Endothelial cell (in vitro differentiated cells): ENCODE results near the gene LSAMP. TPM values are rescaled to one million over a fixed set of nuclear protein-coding genes. Genes with fewer than 3 reads are reported as not detected.

Experiments
- DNase-seq: peaks from one replicate; pipeline ENCODE4 v3.0.0; 2021; ENCODE audit warnings: low spot score
- H3K27ac Mint-ChIP-seq: one replicate; pipeline ENCODE4 v1.8.0; 2021; ENCODE audit warnings: mixed read lengths, inconsistent platforms; ENCODE audit not compliant: unreplicated experiment
- H3K27me3 Mint-ChIP-seq: one replicate; pipeline ENCODE4 v1.8.0; 2021; ENCODE audit warnings: mild to moderate bottlenecking, moderate library complexity, mixed read lengths, inconsistent platforms; ENCODE audit not compliant: unreplicated experiment
- H3K36me3 Mint-ChIP-seq: one replicate; pipeline ENCODE4 v1.8.0; 2021; ENCODE audit warnings: mild to moderate bottlenecking, low read depth, mixed read lengths, inconsistent platforms; ENCODE audit not compliant: unreplicated experiment
- H3K4me1 Mint-ChIP-seq: one replicate; pipeline ENCODE4 v1.8.0; 2021; ENCODE audit warnings: mild to moderate bottlenecking, mixed read lengths, inconsistent platforms; ENCODE audit not compliant: unreplicated experiment
- H3K4me3 Mint-ChIP-seq: one replicate; pipeline ENCODE4 v1.8.0; 2021; ENCODE audit warnings: mild to moderate bottlenecking, mixed read lengths, inconsistent platforms; ENCODE audit not compliant: unreplicated experiment
- H3K9me3 Mint-ChIP-seq: one replicate; pipeline ENCODE4 v1.8.0; 2021; ENCODE audit warnings: mixed read lengths, inconsistent platforms; ENCODE audit not compliant: unreplicated experiment
- CTCF ChIP-seq: fragments of 200-600 bp; sonication (generic); IDR thresholded peaks from one replicate; pipeline ENCODE4 v1.5.0; 2021; ENCODE audit warnings: antibody characterized with exemption; ENCODE audit not compliant: unreplicated experiment
- total RNA-seq: library from RNA; stranded (reverse); fragmentation: NEBNext Ultra II Directional; extraction: Animal tissue kit (Norgen Biotek cat#: 25700); gene quantifications from one replicate; pipeline ENCODE4 v1.2.1, GENCODE V29; 2021; ENCODE audit not compliant: unreplicated experiment

Gene LSAMP
- total RNA-seq, 1 donor from 2014 or later = 6.1 TPM

- Mint-ChIP-seq H3K4me1 (no peaks in the 10 kb centered on the region), H3K4me3 (no peak overlapping the region), H3K27me3 (no peaks in the 10 kb centered on the region), H3K9me3 (no peaks in the 10 kb centered on the region), H3K36me3 (no peaks in the 10 kb centered on the region), H3K27ac (no peak overlapping the region)
- TF ChIP-seq CTCF = no peak
- DNase-seq = no peak
Observed at GRCh38 chr3:116200956-116201690, 244.2 kb downstream of the LSAMP start.

GRCh38 chr3:116199063-116199462 lies 246.2 kb downstream of the LSAMP start:
- H3K9me3 Mint-ChIP-seq = no peaks in the 10 kb centered on the region
- no peak for TF ChIP-seq CTCF
- H3K4me3 Mint-ChIP-seq = no peak overlapping the region
- H3K4me1 Mint-ChIP-seq = no peaks in the 10 kb centered on the region
- DNase-seq = no peak
- H3K27me3 Mint-ChIP-seq = no peaks in the 10 kb centered on the region
- H3K36me3 Mint-ChIP-seq = no peaks in the 10 kb centered on the region
- H3K27ac Mint-ChIP-seq = no peak overlapping the region

- H3K9me3 Mint-ChIP-seq = no peaks in the 10 kb centered on the region
- H3K27ac Mint-ChIP-seq = no peak overlapping the region
- no peaks in the 10 kb centered on the region for H3K36me3 Mint-ChIP-seq
- no peaks in the 10 kb centered on the region for H3K4me1 Mint-ChIP-seq
- TF ChIP-seq CTCF = no peak
- no peak overlapping the region for H3K4me3 Mint-ChIP-seq
- H3K27me3 Mint-ChIP-seq = no peaks in the 10 kb centered on the region
- no peak for DNase-seq
Observed at GRCh38 chr3:116198087-116198486, 247.2 kb downstream of the LSAMP start.

DNA sequence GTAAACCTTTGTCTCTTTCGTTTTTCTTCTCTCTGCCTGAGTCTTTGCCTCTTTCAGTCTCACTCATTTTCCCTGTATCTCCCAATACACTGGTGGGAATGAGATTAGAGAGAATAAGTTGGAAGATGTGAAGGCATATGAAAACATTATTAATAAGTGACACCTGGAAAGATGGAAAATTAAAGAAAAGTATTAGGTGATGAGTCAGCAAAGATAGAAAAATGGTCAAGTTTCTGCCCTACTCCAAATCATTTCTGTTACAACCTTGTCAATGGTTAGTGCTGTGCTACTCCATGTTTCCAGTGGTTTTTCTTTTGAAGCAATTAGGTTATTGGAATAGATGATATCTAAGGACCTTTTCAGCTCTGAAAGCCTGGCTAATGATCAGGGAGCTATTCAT lies 252.8 kb downstream of the LSAMP start:
- Mint-ChIP-seq H3K27ac (no peak overlapping the region), H3K27me3 (no peaks in the 10 kb centered on the region), H3K4me3 (no peak overlapping the region), H3K4me1 (peaks cover 2% of the 10 kb centered on the region), H3K9me3 (no peaks in the 10 kb centered on the region), H3K36me3 (no peaks in the 10 kb centered on the region)
- no peak for DNase-seq
- no peak for TF ChIP-seq CTCF

DNA sequence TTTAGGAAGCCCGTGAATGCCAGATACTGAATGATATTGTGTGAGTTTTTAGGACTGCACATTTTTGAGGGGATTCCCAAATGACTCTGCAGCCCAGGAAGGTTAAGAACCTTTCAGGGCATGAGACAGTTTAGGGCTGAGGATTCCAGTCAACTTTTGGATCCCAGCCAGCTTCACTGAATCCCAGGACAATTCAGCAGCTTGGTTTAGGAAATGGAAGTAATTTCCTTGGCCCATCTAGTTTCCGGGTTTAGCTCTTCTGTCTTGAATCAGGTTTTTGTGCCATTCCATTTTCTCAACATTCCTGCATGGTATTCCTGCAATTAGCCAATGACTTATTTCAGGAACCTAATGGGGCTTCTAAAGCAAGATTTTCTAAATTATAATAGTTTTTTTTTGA lies 253.9 kb downstream of the LSAMP start:
- Mint-ChIP-seq H3K9me3 (no peaks in the 10 kb centered on the region), H3K4me3 (no peak overlapping the region), H3K27ac (no peak overlapping the region), H3K36me3 (no peaks in the 10 kb centered on the region), H3K27me3 (no peaks in the 10 kb centered on the region), H3K4me1 (peaks cover 2% of the 10 kb centered on the region)
- DNase-seq = no peak
- TF ChIP-seq CTCF = no peak
